ENCODE results near the gene GPSM1.
A peak's percentile ranks its signal among the peaks of the same experiment; 100 is the strongest.

The GPSM1 gene

GRCh38 chr9:136346927-136347465 lies 19.7 kb downstream of the GPSM1 start:
- DNase-seq = no peak

- no peak for DNase-seq
These were observed 20.3 kb downstream of the GPSM1 start for GRCh38 chr9:136347472-136348256.

GRCh38 chr9:136348691-136349090 lies 21.4 kb downstream of the GPSM1 start:
- no peak for DNase-seq

GRCh38 chr9:136349546-136349945 lies 22.2 kb downstream of the GPSM1 start:
- no peak for DNase-seq

GRCh38 chr9:136351252-136351800 lies 24.0 kb downstream of the GPSM1 start:
- DNase-seq = no peak

- DNase-seq = peak; percentile 44 to 48
These were observed 24.5 kb downstream of the GPSM1 start for GRCh38 chr9:136351868-136352267.

GRCh38 chr9:136352682-136353081 lies 25.3 kb downstream of the GPSM1 start:
- DNase-seq = peak in 1 of 2 experiments; percentile 35

GRCh38 chr9:136353088-136353487 lies 25.7 kb downstream of the GPSM1 start:
- DNase-seq = no peak

GRCh38 chr9:136353757-136354488 lies 26.6 kb downstream of the GPSM1 start:
- no peak for DNase-seq

- DNase-seq = no peak
These were observed 27.3 kb downstream of the GPSM1 start for GRCh38 chr9:136354592-136355085.

GRCh38 chr9:136355616-136356557 lies 28.5 kb downstream of the GPSM1 start:
- no peak for DNase-seq

- no peak for DNase-seq
These were observed 29.9 kb downstream of the GPSM1 start for GRCh38 chr9:136357202-136357725.

- DNase-seq = no peak
These were observed 30.7 kb downstream of the GPSM1 start for GRCh38 chr9:136358016-136358415.

GRCh38 chr9:136358888-136359287 lies 31.5 kb downstream of the GPSM1 start:
- DNase-seq = no peak

GRCh38 chr9:136359774-136360718 lies 32.7 kb downstream of the GPSM1 start:
- DNase-seq = no peak

GRCh38 chr9:136361047-136361753 lies 33.9 kb downstream of the GPSM1 start:
- DNase-seq = no peak

- no peak for DNase-seq
These were observed 34.6 kb downstream of the GPSM1 start for GRCh38 chr9:136361754-136362449.

GRCh38 chr9:136362450-136362784 lies 35.1 kb downstream of the GPSM1 start:
- no peak for DNase-seq

- peak; percentile 80 to 88 for DNase-seq
These were observed 36.0 kb downstream of the GPSM1 start, which contains the start of gene DNLZ for GRCh38 chr9:136363106-136363948. Gene DNLZ, minus strand, starts transcription at chr9:136363744. Its CDS starts 30 bp downstream, at chr9:136363714.
